ENCODE results near the gene GRIN2A.

- no peak for TF ChIP-seq POLR2A (IDR thresholded peaks at IDR 0.05; ENCODE audit: low read depth, low read length)
- TF ChIP-seq POLR2AphosphoS5 (IDR thresholded peaks at IDR 0.05; ENCODE audit: low read depth, low read length), result no peak
- no peak for TF ChIP-seq TAF1 (IDR thresholded peaks at IDR 0.05; ENCODE audit: borderline replicate concordance, low read depth, low read length)
Measured at GRCh38 chr16:10045947-10046346, 136.3 kb downstream of the GRIN2A start.
